NCI-H1694 (cell line): ENCODE results near the gene ZNF529.

ENCODE experiments used
- DNase-seq: peaks from one replicate; lab custom pipeline; 2025; lab: John Stamatoyannopoulos, UW

Gene ZNF529

DNA sequence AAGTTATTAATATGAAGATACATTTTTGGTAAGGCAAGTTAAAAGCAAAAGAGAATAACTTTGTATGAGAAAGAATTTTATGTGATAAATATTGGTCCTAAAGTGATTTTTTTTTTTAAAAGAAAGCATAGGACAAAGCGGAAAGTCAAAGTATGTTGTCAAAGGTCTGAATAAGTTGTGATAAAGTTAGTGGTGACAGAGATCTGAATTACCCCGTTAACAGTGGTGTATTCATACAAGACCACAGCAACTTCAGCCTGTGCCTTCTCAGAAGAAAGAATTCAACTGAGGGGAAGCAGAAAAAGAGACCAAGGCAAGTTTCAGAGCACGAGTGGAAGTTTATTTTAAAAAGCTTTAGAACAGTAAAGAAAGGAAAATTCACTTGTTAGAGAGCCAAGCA, 64.8 kb downstream of the ZNF529 start:
- no peak for DNase-seq

DNA sequence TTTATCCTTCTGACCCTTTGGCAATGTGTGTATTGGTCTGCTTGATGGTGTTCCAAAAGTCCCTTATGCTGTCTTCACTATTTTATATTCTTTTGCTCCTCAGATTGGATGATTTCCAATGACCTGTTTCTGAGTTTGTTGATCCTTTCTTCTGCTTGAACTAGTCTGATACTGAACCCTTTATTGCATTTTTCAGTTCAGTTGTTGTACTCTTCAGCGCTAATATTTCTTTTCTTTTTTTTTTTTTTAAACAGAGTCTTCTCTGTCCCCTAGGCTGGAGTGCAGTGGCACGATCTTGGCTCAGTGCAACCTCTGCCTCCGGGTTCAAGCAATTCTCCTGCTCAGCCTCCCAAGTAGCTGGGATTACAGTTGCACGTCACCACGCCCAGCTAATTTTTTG, 71.1 kb downstream of the ZNF529 start:
- no peak for DNase-seq

DNA sequence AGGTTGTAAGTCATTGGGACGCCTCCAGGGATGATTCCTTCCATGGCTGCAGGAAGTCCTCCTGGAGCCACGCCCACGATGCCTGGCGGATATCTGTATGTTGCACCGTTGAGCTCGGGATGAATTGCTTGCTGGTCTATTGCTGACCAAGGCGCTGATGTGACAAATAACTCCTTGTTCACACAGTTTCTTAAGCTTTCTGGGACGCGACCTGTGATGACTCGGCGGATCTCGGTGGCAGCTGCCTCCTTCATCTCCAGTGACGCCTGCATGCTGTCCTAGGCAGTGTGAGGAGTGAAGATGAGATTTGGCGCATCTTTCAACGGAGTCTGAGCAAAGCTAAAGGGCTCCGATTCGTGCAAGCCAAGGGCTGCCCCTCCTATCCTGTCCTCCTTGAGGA, 76.1 kb downstream of the ZNF529 start:
- DNase-seq, result no peak
